ENCODE results near the gene GPC6.
"Not testable (repeated sequence)": the region's sequence is repeated elsewhere in the genome, so short reads cannot be mapped to it uniquely, and the experiment has no call there.

GPC6 gene

DNA sequence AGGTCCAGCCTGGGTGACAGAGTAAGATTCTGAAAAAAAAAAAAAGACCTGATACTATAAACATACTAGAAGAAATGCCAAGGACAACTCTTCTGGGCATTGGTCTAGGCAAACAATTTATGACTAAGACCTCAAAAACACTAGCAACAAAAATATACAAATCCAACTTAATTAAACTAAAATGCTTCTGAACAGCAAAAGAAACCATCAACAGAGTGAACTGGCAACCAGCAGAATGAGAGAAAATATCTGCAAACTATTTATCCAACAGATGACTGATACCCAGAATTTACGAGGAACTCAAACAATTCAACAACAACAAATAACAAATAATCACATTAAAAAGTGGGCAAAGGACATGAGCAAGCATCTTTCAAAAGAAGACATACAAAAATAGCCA lies 26.8 kb upstream of the GPC6 start:
- H3K4me3 ChIP-seq (replicated peaks; ENCODE audit: low read depth, low read length) = no peak overlapping the region
- TF ChIP-seq, protein P1, sequence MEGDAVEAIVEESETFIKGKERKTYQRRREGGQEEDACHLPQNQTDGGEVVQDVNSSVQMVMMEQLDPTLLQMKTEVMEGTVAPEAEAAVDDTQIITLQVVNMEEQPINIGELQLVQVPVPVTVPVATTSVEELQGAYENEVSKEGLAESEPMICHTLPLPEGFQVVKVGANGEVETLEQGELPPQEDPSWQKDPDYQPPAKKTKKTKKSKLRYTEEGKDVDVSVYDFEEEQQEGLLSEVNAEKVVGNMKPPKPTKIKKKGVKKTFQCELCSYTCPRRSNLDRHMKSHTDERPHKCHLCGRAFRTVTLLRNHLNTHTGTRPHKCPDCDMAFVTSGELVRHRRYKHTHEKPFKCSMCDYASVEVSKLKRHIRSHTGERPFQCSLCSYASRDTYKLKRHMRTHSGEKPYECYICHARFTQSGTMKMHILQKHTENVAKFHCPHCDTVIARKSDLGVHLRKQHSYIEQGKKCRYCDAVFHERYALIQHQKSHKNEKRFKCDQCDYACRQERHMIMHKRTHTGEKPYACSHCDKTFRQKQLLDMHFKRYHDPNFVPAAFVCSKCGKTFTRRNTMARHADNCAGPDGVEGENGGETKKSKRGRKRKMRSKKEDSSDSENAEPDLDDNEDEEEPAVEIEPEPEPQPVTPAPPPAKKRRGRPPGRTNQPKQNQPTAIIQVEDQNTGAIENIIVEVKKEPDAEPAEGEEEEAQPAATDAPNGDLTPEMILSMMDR (IDR thresholded peaks at IDR 0.05; ENCODE audit: low read depth, low read length, missing control alignments) = no peak
- DNase-seq (ENCODE audit: extremely low read depth, low read depth) = no peak

DNA sequence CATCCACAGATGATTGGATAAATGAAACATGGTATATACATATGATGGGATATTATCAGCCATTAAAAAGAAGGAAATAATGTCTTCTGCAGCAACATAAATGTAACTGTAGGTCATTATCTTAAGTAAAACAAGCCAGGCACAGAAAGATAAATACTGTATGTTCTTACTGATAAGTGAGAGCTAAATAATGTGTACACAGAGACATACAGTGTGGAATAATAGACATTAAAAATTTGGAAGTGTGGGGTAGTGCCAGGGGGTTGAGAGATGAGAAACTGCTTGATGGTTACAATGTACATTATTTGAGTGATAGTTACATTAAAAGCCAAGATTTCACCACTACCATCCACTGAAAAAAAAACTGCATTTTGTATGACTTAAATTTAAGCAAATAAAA lies 26.0 kb upstream of the GPC6 start:
- TF ChIP-seq, protein P1 (IDR thresholded peaks at IDR 0.05; ENCODE audit: low read depth, low read length, missing control alignments) = no peak
- no peak for DNase-seq (ENCODE audit: extremely low read depth, low read depth)
- H3K4me3 ChIP-seq (replicated peaks; ENCODE audit: low read depth, low read length) = no peak overlapping the region

DNA sequence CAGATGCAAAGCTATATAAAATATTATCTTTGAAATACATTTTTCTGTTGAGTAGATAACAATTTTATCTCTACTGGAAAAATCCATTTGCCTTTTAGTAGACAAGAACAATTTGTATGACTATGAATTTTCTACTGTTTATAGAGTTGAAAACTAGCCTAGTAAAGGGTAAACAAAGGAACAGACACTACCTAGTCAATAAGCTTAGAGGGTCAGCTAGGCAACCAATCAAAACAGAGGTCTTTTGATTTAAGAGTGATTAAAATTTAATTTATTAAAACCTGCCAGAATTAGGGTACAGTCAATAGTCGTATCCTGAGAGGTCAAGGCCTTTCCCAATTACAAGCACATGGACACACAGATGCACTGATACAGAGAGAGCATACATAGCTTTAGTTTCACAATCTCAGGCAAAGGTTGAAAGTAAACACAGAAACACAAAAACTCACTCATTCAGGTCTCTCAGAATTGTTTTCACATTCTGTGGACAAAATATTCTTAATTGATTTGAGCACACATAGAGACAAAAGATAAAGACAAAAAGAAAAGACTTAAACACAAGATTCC lies 24.5 kb upstream of the GPC6 start:
- TF ChIP-seq, protein P1 (IDR thresholded peaks at IDR 0.05; ENCODE audit: low read depth, low read length, missing control alignments) = no peak
- no peak for DNase-seq (ENCODE audit: extremely low read depth, low read depth)
- H3K4me3 ChIP-seq (replicated peaks; ENCODE audit: low read depth, low read length) = no peak overlapping the region

DNA sequence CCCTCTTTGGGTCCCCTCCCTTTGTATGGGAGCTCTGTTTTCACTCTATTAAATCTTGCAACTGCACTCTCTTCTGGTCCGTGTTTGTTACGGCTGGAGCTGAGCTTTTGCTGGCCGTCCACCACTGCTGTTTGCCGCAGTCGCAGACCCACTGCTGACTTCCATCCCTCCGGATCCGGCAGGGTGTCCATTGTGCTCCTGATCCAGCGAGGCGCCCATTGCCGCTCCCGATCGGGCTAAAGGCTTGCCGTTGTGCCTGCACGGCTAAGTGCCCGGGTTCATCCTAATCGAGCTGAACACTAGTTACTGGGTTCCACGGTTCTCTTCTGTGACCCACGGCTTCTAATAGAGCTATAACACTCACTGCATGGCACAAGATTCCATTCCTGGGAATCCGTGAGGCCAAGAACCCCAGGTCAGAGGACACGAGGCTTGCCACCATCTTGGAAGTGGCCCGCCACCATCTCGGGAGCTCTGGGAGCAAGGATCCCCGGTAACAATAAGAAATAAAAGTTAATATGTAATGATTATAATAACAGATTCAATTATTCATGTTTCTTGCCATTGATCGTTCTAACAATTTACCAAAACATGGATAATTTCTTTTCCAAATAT lies 19.7 kb upstream of the GPC6 start:
- not testable (repeated sequence) for DNase-seq (ENCODE audit: extremely low read depth, low read depth); H3K4me3 ChIP-seq (replicated peaks; ENCODE audit: low read depth, low read length)

DNA sequence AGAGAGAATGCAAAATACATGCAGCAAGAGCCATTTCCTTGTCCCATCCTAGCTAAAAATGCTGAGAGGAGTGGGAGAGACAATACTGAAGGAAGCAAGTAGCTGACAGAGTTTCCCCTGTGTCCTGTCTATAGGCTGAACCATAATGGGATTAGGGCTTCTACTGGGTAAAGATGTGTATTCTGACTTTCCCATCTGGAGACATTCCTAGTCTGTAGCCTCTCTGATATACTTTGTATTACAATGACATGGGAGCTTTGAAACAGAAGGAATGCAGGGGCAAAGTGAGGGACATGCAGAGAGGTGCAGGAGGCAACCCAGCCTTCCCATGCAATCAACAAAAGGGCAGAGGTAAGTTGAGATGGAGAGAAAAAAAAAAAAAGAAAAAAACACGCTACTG lies 10.5 kb upstream of the GPC6 start:
- no peak overlapping the region for H3K4me3 ChIP-seq (replicated peaks; ENCODE audit: low read depth, low read length)
- DNase-seq (ENCODE audit: extremely low read depth, low read depth) = no peak
- TF ChIP-seq, protein P1 (IDR thresholded peaks at IDR 0.05; ENCODE audit: low read depth, low read length, missing control alignments) = no peak

DNA sequence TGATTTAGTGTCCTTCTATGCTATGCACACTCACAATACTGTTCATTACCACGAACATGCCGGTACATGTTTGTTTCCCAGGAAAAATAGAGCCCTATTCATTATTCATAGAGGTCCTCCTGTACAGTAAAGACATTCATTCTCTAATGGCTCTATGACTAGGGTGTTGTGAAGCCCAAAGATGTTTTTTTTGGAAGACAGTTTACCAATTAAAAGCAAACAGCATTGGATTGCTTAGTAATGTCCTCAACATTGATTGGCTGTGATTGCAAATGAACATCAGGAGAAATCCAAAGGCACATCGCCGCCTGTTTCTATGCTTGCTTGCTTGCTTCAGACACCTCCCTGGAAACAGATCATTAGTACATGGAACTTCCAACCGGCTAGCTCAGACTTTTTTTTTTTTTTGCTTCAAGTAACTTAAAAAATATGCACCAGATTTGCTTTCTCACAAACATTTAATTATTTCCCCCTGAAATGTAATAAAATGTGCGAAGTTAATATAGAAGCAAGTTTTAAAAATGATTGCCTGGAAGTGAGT lies 8.8 kb upstream of the GPC6 start:
- TF ChIP-seq, protein P1 (IDR thresholded peaks at IDR 0.05; ENCODE audit: low read depth, low read length, missing control alignments) = no peak
- no peak for DNase-seq (ENCODE audit: extremely low read depth, low read depth)
- H3K4me3 ChIP-seq (replicated peaks; ENCODE audit: low read depth, low read length) = no peak overlapping the region

DNA sequence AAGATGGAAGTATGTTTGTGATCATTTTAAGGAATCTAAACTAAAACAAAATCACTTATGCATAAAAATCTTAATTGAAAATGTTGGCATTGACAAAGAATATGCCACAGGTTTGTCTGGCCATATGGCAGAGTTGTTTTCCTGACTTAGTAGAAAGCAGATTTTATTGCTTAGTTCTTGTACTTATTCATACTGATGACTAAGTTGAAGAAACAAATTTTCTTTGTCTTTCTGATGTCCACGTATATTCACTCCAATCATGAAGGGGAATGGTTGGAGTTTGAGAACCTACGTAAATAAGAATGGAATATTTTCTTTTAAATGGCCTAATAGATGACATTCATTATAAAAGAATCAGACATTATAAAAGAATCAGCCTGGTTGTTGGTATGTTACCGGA lies 8.0 kb upstream of the GPC6 start:
- TF ChIP-seq, protein P1 (IDR thresholded peaks at IDR 0.05; ENCODE audit: low read depth, low read length, missing control alignments) = no peak
- no peak overlapping the region for H3K4me3 ChIP-seq (replicated peaks; ENCODE audit: low read depth, low read length)
- DNase-seq (ENCODE audit: extremely low read depth, low read depth) = no peak
